ENCODE data around the gene CAPN3. TPM values are rescaled to one million over a fixed set of nuclear protein-coding genes. Genes with fewer than 3 reads are reported as not detected.

CAPN3 gene
- total and polyA plus RNA-seq, 2 donors (not counting 3 experiments of a cell fraction or from before 2014, with no cell fraction given), result 2.2 to 3.7 TPM

DNA sequence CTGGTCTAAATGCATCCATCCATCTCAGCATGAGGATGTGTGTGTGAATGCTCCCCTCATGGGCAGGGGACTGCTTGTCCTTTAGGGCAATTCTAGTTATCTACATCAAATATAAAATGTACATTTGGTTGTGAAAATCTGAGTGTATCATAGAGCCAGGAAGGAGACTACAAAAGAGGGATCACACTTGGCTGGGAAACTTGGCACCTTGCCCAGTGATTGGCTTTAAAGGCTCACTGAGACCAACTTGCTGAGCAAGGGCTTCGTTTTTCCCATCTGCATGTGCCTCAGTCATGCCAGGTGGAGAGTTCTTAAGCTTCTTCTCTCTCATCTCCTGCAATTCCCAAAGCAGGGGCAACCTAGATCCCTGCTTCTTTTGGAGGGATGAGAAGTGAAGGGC, 5.2 kb downstream of the CAPN3 start:
- ChIA-PET CTCF (interaction anchor here (0.7 to 2.1 kb wide), 2 partner anchors 12 to 21 kb away, joined by 4 to 6 read pairs; no protein-coding TSS in a partner anchor), POLR2A (no interaction called here)
- no peaks in the 10 kb centered on the region for H4K20me1 ChIP-seq (replicated peaks; ENCODE audit: control insufficient read depth, extremely low read depth, insufficient read depth, low read length)
- no peak overlapping the region for H2AFZ ChIP-seq (ENCODE audit: low read depth, low read length)
- no peak overlapping the region for H3K4me3 ChIP-seq (replicated peaks in 1 of 3; ENCODE audit: insufficient read depth in 1 of 3, low read depth in 1 of 3, low read length in 3 of 3)
- H3K27ac ChIP-seq (ENCODE audit: insufficient read depth, low read depth, low read length), result no peak overlapping the region
- no TSS peak for BruUV-seq (replicated peaks)
- intact Hi-C loops (cut with micrococcal nuclease) (no loop called here), dilution Hi-C loops (cut with MboI; ENCODE audit: extremely low pct_ligation_motif_present, low sequenced_read_pairs) (no loop called here)
- no peaks in the 10 kb centered on the region for H3K9me3 ChIP-seq (replicated peaks; ENCODE audit: control insufficient read depth, insufficient read depth, low read length)
- H3K27me3 ChIP-seq (ENCODE audit: control insufficient read depth in 2 of 2, insufficient read depth in 2 of 2, low read length in 2 of 2), result peaks cover 0 to 3% of the 10 kb centered on the region in 2 experiments
- H3K9me1 ChIP-seq (replicated peaks; ENCODE audit: control insufficient read depth, extremely low read depth, insufficient read depth, low read length), result no peaks in the 10 kb centered on the region
- TF ChIP-seq POLR2AphosphoS5 (IDR thresholded peaks at IDR 0.05; ENCODE audit: insufficient read depth, low read depth, low read length) (no peak), EZH2 (IDR thresholded peaks at IDR 0.05; ENCODE audit: borderline replicate concordance, low read depth, low read length, severe bottlenecking) (no peak), JUN (IDR thresholded peaks at IDR 0.05; ENCODE audit: borderline replicate concordance, insufficient read depth, insufficient read length, low read depth) (no peak), MYC (IDR thresholded peaks at IDR 0.05; ENCODE audit: low read depth, low read length) (no peak), FOS (IDR thresholded peaks at IDR 0.05; ENCODE audit: borderline replicate concordance, insufficient read depth, low read length) (no peak), POLR2A (IDR thresholded peaks at IDR 0.05; ENCODE audit: low read depth, low read length) (no peak), CTCF (IDR thresholded peaks at IDR 0.05; ENCODE audit: extremely low read depth in 1 of 2, insufficient read depth in 1 of 2, low read depth in 1 of 2, low read length in 2 of 2) (no peak), GATA2 (IDR thresholded peaks at IDR 0.05; ENCODE audit: insufficient read depth, insufficient read length, low read depth, low read length) (no peak)
- TF ChIP-seq, protein P1, sequence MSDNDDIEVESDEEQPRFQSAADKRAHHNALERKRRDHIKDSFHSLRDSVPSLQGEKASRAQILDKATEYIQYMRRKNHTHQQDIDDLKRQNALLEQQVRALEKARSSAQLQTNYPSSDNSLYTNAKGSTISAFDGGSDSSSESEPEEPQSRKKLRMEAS (IDR thresholded peaks at IDR 0.05; ENCODE audit: insufficient read depth, insufficient read length), result no peak
- no peaks in the 10 kb centered on the region for H3K4me1 ChIP-seq (ENCODE audit: control insufficient read depth, extremely low read depth, insufficient read depth, low read length)
- FAIRE-seq (peak; percentile 73), DNase-seq (ENCODE audit: low read depth, low spot score) (peak; percentile 76)
- no peak overlapping the region for H3K4me2 ChIP-seq (ENCODE audit: insufficient read depth, low read length)
- no peaks in the 10 kb centered on the region for H3K79me2 ChIP-seq (ENCODE audit: control insufficient read depth, insufficient read depth, low read length)
- no peak overlapping the region for H3K9ac ChIP-seq (replicated peaks; ENCODE audit: extremely low read depth, insufficient read depth, low read length)
- H3K36me3 ChIP-seq (ENCODE audit: control insufficient read depth in 2 of 2, extremely low read depth in 1 of 2, insufficient read depth in 2 of 2, low read length in 2 of 2), result no peaks in the 10 kb centered on the region

Measured in endothelial cell of umbilical vein (primary cell).